HepG2 (cell line): ENCODE results near the gene NCKAP5L.

Source experiments
- CREM ChIP-seq, 2 experiments: sonication (generic) in 1 of 2; formaldehyde crosslinking in 1 of 2; IDR thresholded peaks; 2 replicates each; pipeline versions ENCODE4 v1.4.0 to v1.6.1; 2016 to 2020; ENCODE audit warnings: antibody characterized with exemption in 1 of 2, mild to moderate bottlenecking in 1 of 2, missing genetic modification reagents in 1 of 2
- POLR2A ChIP-seq, 2 experiments: IDR thresholded peaks; 2 replicates each; pipeline ENCODE4 v1.6.1; 2011; ENCODE audit warnings: low read depth in 2 of 2, low read length in 2 of 2, mild to moderate bottlenecking in 1 of 2, moderate library complexity in 1 of 2; ENCODE audit not compliant: insufficient read depth in 1 of 2
- POLR2AphosphoS5 ChIP-seq: IDR thresholded peaks from 2 replicates; pipeline ENCODE4 v1.6.1; 2012; ENCODE audit warnings: low read depth, low read length
- ZNF136 ChIP-seq: sonication (generic); formaldehyde crosslinking; IDR thresholded peaks from 2 replicates; pipeline ENCODE4 v1.8.1; 2022; ENCODE audit warnings: low read depth, mild to moderate bottlenecking, moderate library complexity, missing genetic modification reagents
- TF ChIP-seq, protein P1 (sequence below): sonication (generic); formaldehyde crosslinking; IDR thresholded peaks from 2 replicates; pipeline ENCODE4 v1.5.0; 2020; ENCODE audit warnings: mild to moderate bottlenecking, missing genetic modification reagents, moderate library complexity
- TF ChIP-seq, protein P2 (sequence below): sonication (generic); formaldehyde crosslinking; IDR thresholded peaks from 2 replicates; pipeline ENCODE4 v1.5.1; 2020; ENCODE audit warnings: missing genetic modification reagents, mild to moderate bottlenecking, borderline replicate concordance

DNA sequence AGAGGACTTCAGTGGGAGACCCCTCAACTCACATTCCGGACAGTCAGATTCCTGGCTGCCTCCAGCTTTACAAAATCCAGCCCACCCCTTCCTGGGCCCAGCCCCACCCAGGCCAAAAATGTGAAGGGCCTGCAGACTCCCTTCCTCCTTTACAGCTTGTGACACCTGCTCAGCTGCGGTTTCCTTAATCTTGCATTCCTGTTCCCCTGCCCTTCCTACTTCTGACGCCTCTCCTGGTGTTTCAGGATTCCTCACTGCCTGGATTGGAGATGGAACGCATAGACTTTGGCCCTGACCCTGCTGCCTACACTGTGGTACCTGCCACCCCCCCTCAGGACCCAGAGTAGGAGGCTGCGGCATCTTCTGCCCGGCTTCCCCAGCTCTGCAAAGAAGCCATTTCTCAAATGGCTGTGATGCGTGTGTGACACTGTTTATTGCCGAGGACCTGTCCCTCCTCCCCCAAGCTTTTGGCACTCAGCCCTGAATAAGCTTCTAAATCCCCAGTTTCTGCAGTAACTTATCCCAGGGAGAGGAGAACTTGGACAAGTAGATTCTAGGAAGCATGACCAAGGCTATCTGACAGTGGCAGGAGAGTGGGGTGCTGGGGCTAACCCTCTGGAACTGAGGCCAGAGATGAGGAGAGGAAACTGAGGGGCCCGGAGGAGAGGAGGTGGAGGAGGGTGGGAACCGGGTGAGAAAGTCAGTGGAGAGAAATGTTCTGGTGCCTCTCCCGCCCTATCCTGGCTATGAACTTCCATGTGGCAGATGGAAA, 39.5 kb upstream of the NCKAP5L start:
- TF ChIP-seq CREM (IDR thresholded peaks at IDR 0.05) (no peak), CREM (CRISPR knock-in tag; IDR thresholded peaks at IDR 0.05) (no peak), POLR2A (IDR thresholded peaks at IDR 0.05; ENCODE audit: insufficient read depth in 1 of 2, low read depth in 2 of 2, low read length in 2 of 2) (no peak), POLR2AphosphoS5 (no peak), ZNF136 (CRISPR knock-in tag) (no peak)
- TF ChIP-seq, protein P1, sequence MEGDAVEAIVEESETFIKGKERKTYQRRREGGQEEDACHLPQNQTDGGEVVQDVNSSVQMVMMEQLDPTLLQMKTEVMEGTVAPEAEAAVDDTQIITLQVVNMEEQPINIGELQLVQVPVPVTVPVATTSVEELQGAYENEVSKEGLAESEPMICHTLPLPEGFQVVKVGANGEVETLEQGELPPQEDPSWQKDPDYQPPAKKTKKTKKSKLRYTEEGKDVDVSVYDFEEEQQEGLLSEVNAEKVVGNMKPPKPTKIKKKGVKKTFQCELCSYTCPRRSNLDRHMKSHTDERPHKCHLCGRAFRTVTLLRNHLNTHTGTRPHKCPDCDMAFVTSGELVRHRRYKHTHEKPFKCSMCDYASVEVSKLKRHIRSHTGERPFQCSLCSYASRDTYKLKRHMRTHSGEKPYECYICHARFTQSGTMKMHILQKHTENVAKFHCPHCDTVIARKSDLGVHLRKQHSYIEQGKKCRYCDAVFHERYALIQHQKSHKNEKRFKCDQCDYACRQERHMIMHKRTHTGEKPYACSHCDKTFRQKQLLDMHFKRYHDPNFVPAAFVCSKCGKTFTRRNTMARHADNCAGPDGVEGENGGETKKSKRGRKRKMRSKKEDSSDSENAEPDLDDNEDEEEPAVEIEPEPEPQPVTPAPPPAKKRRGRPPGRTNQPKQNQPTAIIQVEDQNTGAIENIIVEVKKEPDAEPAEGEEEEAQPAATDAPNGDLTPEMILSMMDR (CRISPR knock-in tag): no peak
- TF ChIP-seq, protein P2, sequence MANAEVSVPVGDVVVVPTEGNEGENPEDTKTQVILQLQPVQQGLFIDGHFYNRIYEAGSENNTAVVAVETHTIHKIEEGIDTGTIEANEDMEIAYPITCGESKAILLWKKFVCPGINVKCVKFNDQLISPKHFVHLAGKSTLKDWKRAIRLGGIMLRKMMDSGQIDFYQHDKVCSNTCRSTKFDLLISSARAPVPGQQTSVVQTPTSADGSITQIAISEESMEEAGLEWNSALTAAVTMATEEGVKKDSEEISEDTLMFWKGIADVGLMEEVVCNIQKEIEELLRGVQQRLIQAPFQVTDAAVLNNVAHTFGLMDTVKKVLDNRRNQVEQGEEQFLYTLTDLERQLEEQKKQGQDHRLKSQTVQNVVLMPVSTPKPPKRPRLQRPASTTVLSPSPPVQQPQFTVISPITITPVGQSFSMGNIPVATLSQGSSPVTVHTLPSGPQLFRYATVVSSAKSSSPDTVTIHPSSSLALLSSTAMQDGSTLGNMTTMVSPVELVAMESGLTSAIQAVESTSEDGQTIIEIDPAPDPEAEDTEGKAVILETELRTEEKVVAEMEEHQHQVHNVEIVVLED (CRISPR knock-in tag): no peak
